Smooth muscle cell (in vitro differentiated cells): ENCODE results near the gene LHX1. TPM values are rescaled to one million over a fixed set of nuclear protein-coding genes. Genes with fewer than 3 reads are reported as not detected.

ENCODE experiments used
- DNase-seq: peaks from one replicate; lab custom pipeline; 2025; ENCODE audit not compliant: unreplicated experiment; lab: John Stamatoyannopoulos, UW
- H2AFZ ChIP-seq: fragments of 200-600 bp; sonication (generic); 2 replicates; pipeline ENCODE4 v1.6.0; 2016; ENCODE audit warnings: antibody characterized with exemption, low read depth, mild to moderate bottlenecking
- H3F3A ChIP-seq: fragments of 200-600 bp; sonication (generic); 2 replicates; pipeline ENCODE4 v1.6.0; 2017; ENCODE audit warnings: antibody characterized with exemption, low read depth
- H3K27ac ChIP-seq: fragments of 200-600 bp; sonication (generic); 2 replicates; pipeline ENCODE4 v1.5.1; 2016; ENCODE audit warnings: low read depth, mild to moderate bottlenecking
- H3K27me3 ChIP-seq: fragments of 200-600 bp; sonication (generic); 2 replicates; pipeline ENCODE4 v1.6.1; 2016; ENCODE audit warnings: low read depth, mild to moderate bottlenecking
- H3K36me3 ChIP-seq: fragments of 200-600 bp; sonication (generic); 2 replicates; pipeline ENCODE4 v1.5.1; 2016; ENCODE audit warnings: low read depth
- H3K4me1 ChIP-seq: fragments of 200-600 bp; sonication (generic); 2 replicates; pipeline ENCODE4 v1.5.1; 2016; ENCODE audit warnings: low read depth
- H3K4me2 ChIP-seq: fragments of 200-600 bp; sonication (generic); 2 replicates; pipeline ENCODE4 v1.6.0; 2016; ENCODE audit warnings: mild to moderate bottlenecking
- H3K4me3 ChIP-seq: fragments of 200-600 bp; sonication (generic); 2 replicates; pipeline ENCODE4 v1.5.1; 2016; ENCODE audit warnings: mild to moderate bottlenecking
- H3K79me2 ChIP-seq: fragments of 200-600 bp; sonication (generic); 2 replicates; pipeline ENCODE4 v1.6.0; 2016; ENCODE audit warnings: low read depth, mild to moderate bottlenecking
- H3K9ac ChIP-seq: fragments of 200-600 bp; sonication (generic); 2 replicates; pipeline ENCODE4 v1.6.0; 2016; ENCODE audit warnings: low read depth
- H3K9me3 ChIP-seq: fragments of 200-600 bp; sonication (generic); replicated peaks from 2 replicates; pipeline ENCODE4 v1.5.1; 2016; ENCODE audit warnings: low read depth
- H4K20me1 ChIP-seq: fragments of 200-600 bp; sonication (generic); 2 replicates; pipeline ENCODE4 v1.6.0; 2016; ENCODE audit warnings: low read depth
- CTCF ChIP-seq: fragments of 200-600 bp; sonication (generic); IDR thresholded peaks from 2 replicates; pipeline ENCODE4 v1.5.1; 2017; ENCODE audit warnings: borderline replicate concordance, mild to moderate bottlenecking, antibody characterized with exemption; ENCODE audit not compliant: insufficient read depth, poor library complexity, severe bottlenecking
- WGBS: methylation state at CpG from one replicate; pipeline ENCODE4 v1.1.7; 2016; ENCODE audit warnings: low lambda C conversion rate; 5-methylcytosine and 5-hydroxymethylcytosine counted together
- polyA plus RNA-seq: library from polyadenylated mRNA; unstranded; fragments of >200 nt; fragmentation: Nextera tagmentation; extraction: Ambion mirVana; gene quantifications from 2 replicates; pipeline ENCODE4 v1.2.1, GENCODE V29; 2016
- small RNA-seq: library from RNA; depleted of rRNA; stranded (forward); fragments of <200 nt; gene quantifications from one replicate; pipeline ENCODE3, GENCODE V24; 2014
- total RNA-seq: library from RNA; depleted of rRNA; stranded (reverse); fragments of >200 nt; gene quantifications from 2 replicates; pipeline ENCODE4 v1.2.3, GENCODE V29; 2014

Gene LHX1
- total and polyA plus RNA-seq, 2 experiments from 2014 or later = not detected

- H3K4me3 ChIP-seq = no peak overlapping the region
These were observed 51.9 kb downstream of the LHX1 start for GRCh38 chr17:36989173-36989572.

DNA sequence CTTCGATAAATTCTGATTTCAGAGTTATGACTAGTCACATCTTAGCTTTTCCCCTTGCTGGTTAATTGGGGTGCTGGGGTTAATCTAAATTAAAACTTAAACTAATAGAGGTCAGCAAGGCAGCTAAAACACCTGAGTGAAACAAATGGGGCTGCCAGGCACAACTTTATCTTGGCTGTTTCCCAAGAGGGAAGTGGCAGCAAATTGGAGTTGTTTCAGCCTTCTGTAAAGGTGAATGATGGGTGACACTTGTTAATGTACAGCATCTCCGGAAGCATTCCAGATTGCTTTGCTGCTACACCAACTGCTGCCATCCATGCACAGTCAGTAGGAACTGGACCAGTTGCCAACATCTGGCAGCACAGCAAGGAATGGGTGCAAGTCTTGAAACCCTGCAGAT is 55.4 kb downstream of the LHX1 start:
- H3K79me2 ChIP-seq = no peaks in the 10 kb centered on the region
- H3K9ac ChIP-seq = no peak overlapping the region
- no peak overlapping the region for H3K4me3 ChIP-seq
- no peaks in the 10 kb centered on the region for H3F3A ChIP-seq
- H3K36me3 ChIP-seq = peaks cover 34% of the 10 kb centered on the region
- H4K20me1 ChIP-seq = peaks cover 18% of the 10 kb centered on the region
- H3K9me3 ChIP-seq = no peaks in the 10 kb centered on the region
- no peaks in the 10 kb centered on the region for H3K4me1 ChIP-seq
- H3K27ac ChIP-seq = no peak overlapping the region
- TF ChIP-seq CTCF = no peak
- DNase-seq = no peak
- H3K4me2 ChIP-seq = no peak overlapping the region
- H3K27me3 ChIP-seq = no peaks in the 10 kb centered on the region
- 90% methylated on average over 2 of the region's 2 CpGs for WGBS
- no peak overlapping the region for H2AFZ ChIP-seq

More at GRCh38 chr17:36989173-36989572, 51.9 kb downstream of the LHX1 start:
- Histone ChIP-seq H3K4me1 (no peaks in the 10 kb centered on the region), H3K9me3 (no peaks in the 10 kb centered on the region), H3K9ac (no peak overlapping the region), H3K4me2 (no peak overlapping the region), H3K36me3 (peaks cover 15% of the 10 kb centered on the region), H3F3A (no peaks in the 10 kb centered on the region), H2AFZ (no peak overlapping the region), H3K27me3 (no peaks in the 10 kb centered on the region), H3K79me2 (no peaks in the 10 kb centered on the region), H4K20me1 (peaks cover 13% of the 10 kb centered on the region), H3K27ac (no peak overlapping the region)
- no peak for DNase-seq
- WGBS = 97% methylated on average over 6 of the region's 6 CpGs
- TF ChIP-seq CTCF = no peak

GRCh38 chr17:36993227-36993626 is 56.0 kb downstream of the LHX1 start:
- H3K27me3 ChIP-seq = no peaks in the 10 kb centered on the region
- no peak overlapping the region for H3K4me3 ChIP-seq
- no peaks in the 10 kb centered on the region for H3F3A ChIP-seq
- peaks cover 35% of the 10 kb centered on the region for H3K36me3 ChIP-seq
- H3K9me3 ChIP-seq = no peaks in the 10 kb centered on the region
- H3K79me2 ChIP-seq = no peaks in the 10 kb centered on the region
- no peak overlapping the region for H3K9ac ChIP-seq
- H2AFZ ChIP-seq = no peak overlapping the region
- no peak for DNase-seq
- peaks cover 18% of the 10 kb centered on the region for H4K20me1 ChIP-seq
- no peak overlapping the region for H3K4me2 ChIP-seq
- peak overlapping the region; percentile 84 for H3K27ac ChIP-seq
- no peak for TF ChIP-seq CTCF
- H3K4me1 ChIP-seq = no peaks in the 10 kb centered on the region

Small RNAs within 50 kb of the gene (small RNA-seq; reads per million reads assigned to genes)
- not detected for gene AC243773.2

Other genes with a start within 250 kb of the LHX1 start
- gene AATF, start 11.5 kb downstream of the LHX1 start, total RNA-seq = 18.5 and 42.0 TPM in 2 replicates
- gene AATF, start 11.5 kb downstream of the LHX1 start, polyA plus RNA-seq = 38.0 and 45.6 TPM in 2 replicates